OCI-LY3 (cell line): ENCODE results near the gene THSD7B.

Source experiments
- H2AFZ ChIP-seq: fragments of 200-600, 300-600 bp; shearing (Covaris generic); 2 replicates; pipeline ENCODE4 v1.6.0; 2014; ENCODE audit warnings: antibody characterized with exemption, low read depth, low read length
- H3K27ac ChIP-seq: fragments of 200-600, 300-600 bp; sonication (generic); 2 replicates; pipeline ENCODE4 v1.5.1; 2014; ENCODE audit warnings: mild to moderate bottlenecking, low read length, moderate library complexity, mixed read lengths
- H3K27me3 ChIP-seq: fragments of 200-600, 300-600 bp; sonication (generic); 2 replicates; pipeline ENCODE4 v1.6.1; 2014; ENCODE audit warnings: low read depth, low read length, mixed read lengths
- H3K36me3 ChIP-seq: fragments of 200-600, 300-600 bp; sonication (generic); replicated peaks from 2 replicates; pipeline ENCODE3; 2014; ENCODE audit warnings: low read depth, low read length, mixed read lengths
- H3K4me1 ChIP-seq: fragments of 300-600, 200-600 bp; sonication (generic); 2 replicates; pipeline ENCODE4 v1.6.1; 2014; ENCODE audit warnings: low read length, mixed read lengths
- H3K4me2 ChIP-seq: fragments of 200-600, 300-600 bp; sonication (generic); 2 replicates; pipeline ENCODE4 v1.6.1; 2014; ENCODE audit warnings: low read length, mixed read lengths
- H3K4me3 ChIP-seq: fragments of 300-600, 200-600 bp; sonication (generic); 2 replicates; pipeline ENCODE4 v1.5.1; 2014; ENCODE audit warnings: antibody characterized with exemption, mild to moderate bottlenecking, low read length, moderate library complexity
- H3K79me2 ChIP-seq: fragments of 300-600, 200-600 bp; shearing (Covaris generic); 2 replicates; pipeline ENCODE4 v1.6.1; 2014; ENCODE audit warnings: mild to moderate bottlenecking, low read length, mixed read lengths
- H3K9ac ChIP-seq: fragments of 300-600, 200-600 bp; shearing (Covaris generic); 2 replicates; pipeline ENCODE4 v1.6.0; 2014; ENCODE audit warnings: mild to moderate bottlenecking, low read length, moderate library complexity
- H3K9me3 ChIP-seq: fragments of 200-600, 300-600 bp; shearing (Covaris generic); 2 replicates; pipeline ENCODE4 v1.6.1; 2014; ENCODE audit warnings: low read length, mixed read lengths; ENCODE audit not compliant: insufficient read depth
- H4K20me1 ChIP-seq: fragments of 200-600, 300-600 bp; sonication (generic); 2 replicates; pipeline ENCODE4 v1.6.1; 2016; ENCODE audit warnings: low read length, mixed read lengths; ENCODE audit not compliant: insufficient read depth
- EZH2phosphoT487 ChIP-seq: fragments of 200-600 bp; shearing (Covaris generic); IDR thresholded peaks from 2 replicates; pipeline ENCODE4 v1.6.1; 2018; ENCODE audit warnings: antibody characterized with exemption, mixed run types, low read depth
- TF ChIP-seq, protein P1 (sequence below): fragments of 200-600, 300-600 bp; sonication (generic); IDR thresholded peaks from 2 replicates; pipeline ENCODE4 v1.5.1; 2014; ENCODE audit warnings: antibody characterized with exemption, low read length, low read depth

THSD7B gene

DNA sequence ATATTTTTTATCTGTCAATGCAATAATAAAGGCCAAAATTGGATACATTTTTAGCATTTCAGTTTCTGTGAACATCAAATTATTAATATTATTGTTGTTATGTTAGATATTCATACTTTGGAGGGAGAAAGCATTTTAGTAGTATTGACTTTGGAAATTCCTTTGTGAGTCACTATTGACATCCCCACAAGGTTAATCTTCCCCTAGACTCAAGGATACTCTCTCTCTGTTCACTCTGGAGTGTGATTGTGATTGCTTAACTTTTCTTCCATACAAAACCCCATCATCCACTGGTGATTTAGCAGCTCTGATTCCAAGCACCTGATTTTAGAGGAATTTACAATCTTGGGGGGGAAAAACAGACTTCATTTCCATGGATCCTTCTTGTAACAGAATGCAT, 352.0 kb downstream of the THSD7B start:
- TF ChIP-seq, protein P1, sequence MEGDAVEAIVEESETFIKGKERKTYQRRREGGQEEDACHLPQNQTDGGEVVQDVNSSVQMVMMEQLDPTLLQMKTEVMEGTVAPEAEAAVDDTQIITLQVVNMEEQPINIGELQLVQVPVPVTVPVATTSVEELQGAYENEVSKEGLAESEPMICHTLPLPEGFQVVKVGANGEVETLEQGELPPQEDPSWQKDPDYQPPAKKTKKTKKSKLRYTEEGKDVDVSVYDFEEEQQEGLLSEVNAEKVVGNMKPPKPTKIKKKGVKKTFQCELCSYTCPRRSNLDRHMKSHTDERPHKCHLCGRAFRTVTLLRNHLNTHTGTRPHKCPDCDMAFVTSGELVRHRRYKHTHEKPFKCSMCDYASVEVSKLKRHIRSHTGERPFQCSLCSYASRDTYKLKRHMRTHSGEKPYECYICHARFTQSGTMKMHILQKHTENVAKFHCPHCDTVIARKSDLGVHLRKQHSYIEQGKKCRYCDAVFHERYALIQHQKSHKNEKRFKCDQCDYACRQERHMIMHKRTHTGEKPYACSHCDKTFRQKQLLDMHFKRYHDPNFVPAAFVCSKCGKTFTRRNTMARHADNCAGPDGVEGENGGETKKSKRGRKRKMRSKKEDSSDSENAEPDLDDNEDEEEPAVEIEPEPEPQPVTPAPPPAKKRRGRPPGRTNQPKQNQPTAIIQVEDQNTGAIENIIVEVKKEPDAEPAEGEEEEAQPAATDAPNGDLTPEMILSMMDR, result no peak
- TF ChIP-seq EZH2phosphoT487, result no peak
- Histone ChIP-seq H4K20me1 (no peaks in the 10 kb centered on the region), H3K4me1 (no peaks in the 10 kb centered on the region), H3K27ac (no peak overlapping the region), H3K4me2 (no peak overlapping the region), H3K36me3 (no peaks in the 10 kb centered on the region), H3K9me3 (no peaks in the 10 kb centered on the region), H3K27me3 (no peaks in the 10 kb centered on the region), H2AFZ (no peak overlapping the region), H3K9ac (no peak overlapping the region), H3K4me3 (no peak overlapping the region), H3K79me2 (no peaks in the 10 kb centered on the region)

DNA sequence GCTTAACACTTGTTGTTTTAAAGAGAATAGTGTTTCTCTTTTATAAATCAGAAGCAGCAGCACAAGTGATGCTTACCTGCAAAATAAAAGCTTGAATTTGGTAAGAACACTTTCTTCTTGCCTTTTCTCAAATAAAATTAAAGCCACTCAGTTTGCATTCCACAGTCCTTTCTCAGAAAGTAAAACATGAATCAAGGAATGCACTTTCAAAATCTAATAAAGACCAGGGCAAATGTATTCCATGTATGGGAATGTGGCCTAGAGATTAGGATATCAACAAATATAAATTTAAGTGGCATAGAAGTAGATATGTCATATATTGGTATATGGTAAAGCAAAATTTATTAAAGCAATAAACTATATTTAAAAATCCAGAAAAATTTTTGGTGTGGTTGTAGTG, 352.8 kb downstream of the THSD7B start:
- Histone ChIP-seq H3K36me3 (no peaks in the 10 kb centered on the region), H3K9ac (no peak overlapping the region), H3K4me3 (no peak overlapping the region), H3K4me1 (no peaks in the 10 kb centered on the region), H3K27me3 (no peaks in the 10 kb centered on the region), H3K9me3 (no peaks in the 10 kb centered on the region), H3K27ac (no peak overlapping the region), H4K20me1 (no peaks in the 10 kb centered on the region), H2AFZ (no peak overlapping the region), H3K79me2 (no peaks in the 10 kb centered on the region), H3K4me2 (no peak overlapping the region)
- no peak for TF ChIP-seq EZH2phosphoT487
- TF ChIP-seq, protein P1, result no peak

DNA sequence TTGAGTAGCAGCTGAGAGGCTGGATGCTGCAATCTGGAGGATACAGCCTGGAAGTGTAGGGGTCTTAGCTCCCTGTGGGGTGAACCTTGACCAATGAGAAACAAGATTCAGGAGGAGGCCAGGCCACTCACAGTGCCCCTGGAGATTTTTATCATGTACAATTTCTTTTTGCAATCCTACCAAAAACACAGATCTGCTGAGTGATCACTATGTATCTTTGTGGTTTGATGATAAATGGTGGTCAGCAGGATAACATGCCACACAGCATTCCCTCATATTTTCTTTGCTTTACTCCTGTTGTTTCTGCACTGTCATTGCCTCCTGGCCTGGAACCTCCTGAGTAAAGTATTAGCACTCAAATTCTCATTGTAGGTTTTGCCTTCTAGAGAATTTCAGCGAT, 357.9 kb downstream of the THSD7B start:
- Histone ChIP-seq H3K79me2 (no peaks in the 10 kb centered on the region), H3K4me2 (no peak overlapping the region), H3K9me3 (no peaks in the 10 kb centered on the region), H3K27me3 (no peaks in the 10 kb centered on the region), H3K27ac (no peak overlapping the region), H3K4me3 (no peak overlapping the region), H3K4me1 (no peaks in the 10 kb centered on the region), H2AFZ (no peak overlapping the region), H4K20me1 (no peaks in the 10 kb centered on the region), H3K36me3 (no peaks in the 10 kb centered on the region), H3K9ac (no peak overlapping the region)
- TF ChIP-seq, protein P1, result no peak
- no peak for TF ChIP-seq EZH2phosphoT487

DNA sequence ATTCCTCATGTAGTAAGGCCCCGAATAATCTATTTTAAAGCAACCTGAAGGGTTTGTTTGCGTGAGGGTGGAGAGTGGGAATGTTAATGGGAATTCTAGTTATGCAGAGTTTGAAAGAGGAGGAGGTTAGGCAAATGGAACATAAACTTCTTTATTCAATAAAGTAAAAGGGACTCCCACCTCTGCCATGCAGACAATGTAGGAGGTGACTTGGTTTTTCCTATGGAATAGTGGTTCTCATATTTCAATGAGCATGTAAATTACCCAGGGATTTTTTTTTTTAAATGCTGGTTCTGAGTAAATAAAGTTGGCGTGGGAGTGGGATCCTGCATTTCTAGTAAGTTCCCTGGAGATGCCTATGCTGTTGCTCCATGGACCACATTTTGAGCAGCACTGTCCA, 367.9 kb downstream of the THSD7B start:
- Histone ChIP-seq H3K79me2 (no peaks in the 10 kb centered on the region), H3K27me3 (no peaks in the 10 kb centered on the region), H3K36me3 (no peaks in the 10 kb centered on the region), H3K4me1 (no peaks in the 10 kb centered on the region), H3K4me2 (no peak overlapping the region), H3K27ac (no peak overlapping the region), H3K9ac (no peak overlapping the region), H3K4me3 (no peak overlapping the region), H4K20me1 (no peaks in the 10 kb centered on the region), H3K9me3 (no peaks in the 10 kb centered on the region), H2AFZ (no peak overlapping the region)
- TF ChIP-seq, protein P1, result no peak
